SK-N-SH (cell line): Measurements from ENCODE around the gene XPO1. TPM values are rescaled to one million over a fixed set of nuclear protein-coding genes. Genes with fewer than 3 reads are reported as not detected.

Experiments
- CTCF ChIA-PET: fragments of 300-600, 350-600 bp; formaldehyde crosslinking; extraction: SDS; loops from one replicate; lab custom pipeline; 2021; lab: Yijun Ruan, JAX
- POLR2A ChIA-PET: fragments of 350-600 bp; sonication (Branson Sonifier 250); formaldehyde crosslinking; extraction: SDS; loops from one replicate; lab custom pipeline; 2020; ENCODE audit warnings: antibody characterized with exemption, inconsistent platforms; lab: Yijun Ruan, JAX
- DNase-seq: peaks from one replicate; pipeline ENCODE4 v3.0.0; 2012
- H2AFZ ChIP-seq: fragments of 200-600 bp; sonication (generic); 2 replicates; pipeline ENCODE4 v1.8.1; 2016; ENCODE audit warnings: antibody characterized with exemption, mild to moderate bottlenecking, low read depth
- H3F3A ChIP-seq: fragments of 200-600 bp; sonication (generic); replicated peaks from 2 replicates; pipeline ENCODE3; 2016; ENCODE audit warnings: antibody characterized with exemption, mild to moderate bottlenecking; ENCODE audit not compliant: insufficient read depth
- H3K27ac ChIP-seq, 2 experiments: fragments of 200-500 bp in 1 of 2; fragments of 200-600 bp in 1 of 2; sonication (Bioruptor generic) in 1 of 2; sonication (generic), shearing (Covaris generic) in 1 of 2; 2 replicates each; pipeline versions ENCODE4 v1.5.1 to v1.6.1; 2014 to 2016; ENCODE audit warnings: low read depth in 2 of 2, inconsistent platforms in 1 of 2, low read length in 1 of 2, mild to moderate bottlenecking in 1 of 2, mixed read lengths in 1 of 2
- H3K27me3 ChIP-seq: fragments of 200-600 bp; sonication (generic), shearing (Covaris generic); 2 replicates; pipeline ENCODE4 v1.6.1; 2016; ENCODE audit warnings: mixed run types; ENCODE audit not compliant: insufficient read depth
- H3K36me3 ChIP-seq, 2 experiments: fragments of 200-500 bp in 1 of 2; fragments of 200-600 bp in 1 of 2; sonication (Bioruptor generic) in 1 of 2; sonication (generic) in 1 of 2; replicated peaks in 1 of 2; 2 replicates each; pipeline versions ENCODE3 to v1.5.1; 2014 to 2016; ENCODE audit warnings: low read length in 1 of 2, mild to moderate bottlenecking in 1 of 2; ENCODE audit not compliant: insufficient read depth in 2 of 2, control insufficient read depth in 1 of 2
- H3K4me1 ChIP-seq, 2 experiments: fragments of 200-500 bp in 1 of 2; fragments of 200-600 bp in 1 of 2; sonication (Bioruptor generic) in 1 of 2; sonication (generic), shearing (Covaris generic) in 1 of 2; 2 replicates each; pipeline versions ENCODE4 v1.5.1 to v1.6.1; 2014 to 2016; ENCODE audit warnings: low read depth in 1 of 2, low read length in 1 of 2, mixed run types in 1 of 2; ENCODE audit not compliant: insufficient read depth in 2 of 2, control insufficient read depth in 1 of 2
- H3K4me2 ChIP-seq: fragments of 200-600 bp; sonication (generic), shearing (Covaris generic); 2 replicates; pipeline ENCODE4 v1.6.1; 2017; ENCODE audit warnings: mixed run types
- H3K4me3 ChIP-seq, 2 experiments: fragments of 200-500 bp in 1 of 2; fragments of 200-600 bp in 1 of 2; sonication (Bioruptor generic) in 1 of 2; sonication (generic), shearing (Covaris generic) in 1 of 2; 2 replicates each; pipeline versions ENCODE4 v1.5.1 to v1.8.1; 2014 to 2016; ENCODE audit warnings: low read depth in 2 of 2, inconsistent platforms in 1 of 2, low read length in 1 of 2, mild to moderate bottlenecking in 1 of 2, mixed read lengths in 1 of 2, moderate library complexity in 1 of 2
- H3K79me2 ChIP-seq: fragments of 200-600 bp; sonication (generic); 2 replicates; pipeline ENCODE4 v1.8.1; 2017; ENCODE audit warnings: mild to moderate bottlenecking; ENCODE audit not compliant: insufficient read depth
- H3K9ac ChIP-seq: fragments of 200-600 bp; sonication (generic); 2 replicates; pipeline ENCODE4 v1.6.1; 2017; ENCODE audit warnings: mixed run types
- H3K9me2 ChIP-seq: fragments of 200-600 bp; sonication (generic); 2 replicates; pipeline ENCODE4 v1.6.1; 2017; ENCODE audit warnings: mixed run types
- H3K9me3 ChIP-seq: fragments of 200-600 bp; sonication (generic); 2 replicates; pipeline ENCODE4 v1.6.1; 2017; ENCODE audit warnings: mixed run types, mild to moderate bottlenecking, moderate library complexity
- H4K20me1 ChIP-seq: fragments of 200-600 bp; sonication (generic); 2 replicates; pipeline ENCODE4 v1.6.1; 2017; ENCODE audit warnings: mild to moderate bottlenecking, mixed run types; ENCODE audit not compliant: insufficient read depth
- EP300 ChIP-seq, 2 experiments: IDR thresholded peaks; 2 replicates each; pipeline versions ENCODE4 v1.4.0 to v1.6.1; 2012; ENCODE audit warnings: borderline replicate concordance in 1 of 2, low read depth in 1 of 2, low read length in 1 of 2
- FOSL2 ChIP-seq: IDR thresholded peaks from 2 replicates; pipeline ENCODE4 v1.4.0; 2012; ENCODE audit warnings: low read depth, mild to moderate bottlenecking, moderate library complexity, borderline replicate concordance
- FOXJ3 ChIP-seq: sonication (generic); formaldehyde crosslinking; IDR thresholded peaks from 2 replicates; pipeline ENCODE4 v1.5.1; 2020; ENCODE audit warnings: mild to moderate bottlenecking, missing genetic modification reagents
- FOXM1 ChIP-seq: IDR thresholded peaks from 2 replicates; pipeline ENCODE4 v1.4.0; 2012; ENCODE audit warnings: low read depth, mild to moderate bottlenecking
- GATA2 ChIP-seq: sonication (generic); formaldehyde crosslinking; IDR thresholded peaks from 2 replicates; pipeline ENCODE4 v1.5.0; 2020; ENCODE audit warnings: mild to moderate bottlenecking, missing genetic modification reagents
- NRF1 ChIP-seq: IDR thresholded peaks from 2 replicates; pipeline ENCODE4 v1.6.1; 2012; ENCODE audit warnings: low read depth, mild to moderate bottlenecking, low read length
- POLR2AphosphoS5 ChIP-seq: IDR thresholded peaks from 2 replicates; pipeline ENCODE4 v1.6.1; 2012; ENCODE audit warnings: low read depth, low read length
- RAD21 ChIP-seq: IDR thresholded peaks from 2 replicates; pipeline ENCODE4 v1.6.1; 2012; ENCODE audit warnings: mild to moderate bottlenecking, low read length
- SMC3 ChIP-seq: IDR thresholded peaks from 2 replicates; pipeline ENCODE4 v1.6.1; 2012; ENCODE audit warnings: low read depth, low read length, improper control_type of control experiment
- YY1 ChIP-seq: IDR thresholded peaks from 2 replicates; pipeline ENCODE4 v1.4.0; 2012; ENCODE audit warnings: low read depth, mild to moderate bottlenecking
- WGBS: methylation state at CpG from one replicate; pipeline ENCODE4 v1.1.6; 2017; ENCODE audit warnings: low lambda C conversion rate; 5-methylcytosine and 5-hydroxymethylcytosine counted together
- polyA plus RNA-seq, 3 experiments: library from polyadenylated mRNA; depleted of rRNA; stranded (reverse); fragments of >200 nt; gene quantifications; 2 replicates each; pipeline ENCODE4 v1.2.3, GENCODE V29; 2012
- TF ChIP-seq, protein P1 (sequence below): IDR thresholded peaks from 2 replicates; pipeline ENCODE4 v1.4.0; 2012; ENCODE audit warnings: low read depth
- TF ChIP-seq, protein P2 (sequence below): fragments of 150-350 bp; IDR thresholded peaks from 2 replicates; pipeline ENCODE4 v1.6.1; 2016; ENCODE audit warnings: mild to moderate bottlenecking, low read depth, low read length

XPO1 gene
- polyA plus RNA-seq, 1 of the 3 experiments (the other 2 are of a cell fraction), result 61.0 TPM

DNA sequence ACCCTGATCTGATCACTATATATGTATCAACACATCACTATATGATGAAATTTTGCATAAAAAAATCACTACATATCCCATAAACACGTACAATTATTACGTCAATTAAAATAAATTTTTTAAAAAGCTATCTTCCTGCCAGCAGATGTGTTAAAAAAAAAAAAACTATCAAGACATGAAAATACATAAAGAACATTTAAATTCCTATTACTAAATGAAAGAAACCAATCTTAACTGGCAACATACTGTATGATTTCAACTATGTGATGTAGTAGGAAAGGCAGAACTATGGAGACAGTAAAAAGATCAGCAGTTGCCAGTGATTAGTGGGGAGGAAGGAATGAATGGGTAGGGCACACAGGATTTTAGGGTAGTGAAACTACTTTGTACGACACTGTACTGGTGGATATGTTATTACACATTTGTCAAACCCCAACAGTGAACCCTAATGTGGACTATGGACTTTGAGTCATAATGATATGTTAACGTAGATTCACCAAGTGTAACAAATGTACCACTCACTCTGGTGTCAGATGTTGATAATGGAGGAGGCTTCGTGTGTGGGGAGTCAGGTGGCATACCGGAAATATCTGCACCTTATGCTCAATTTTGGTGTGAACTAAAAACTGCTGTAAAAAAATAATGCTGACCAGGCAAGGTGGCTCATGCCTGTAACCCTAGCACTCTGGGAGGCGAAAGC lies 94.7 kb downstream of the XPO1 start:
- Histone ChIP-seq H3K9ac (no peak overlapping the region), H3K9me3 (peaks cover 7% of the 10 kb centered on the region; the same call in 1 of the 2 replicates), H3F3A (peaks cover 13% of the 10 kb centered on the region), H3K27me3 (no peaks in the 10 kb centered on the region), H3K36me3 (peaks cover 0 to 30% of the 10 kb centered on the region in 2 experiments), H3K4me2 (no peak overlapping the region), H4K20me1 (peaks cover 85% of the 10 kb centered on the region), H3K9me2 (no peaks in the 10 kb centered on the region), H3K4me3 (no peak overlapping the region), H2AFZ (no peak overlapping the region), H3K27ac (no peak overlapping the region), H3K4me1 (no peaks in the 10 kb centered on the region; a peak in 1 of 4 replicates), H3K79me2 (peaks cover 100% of the 10 kb centered on the region)
- CTCF ChIA-PET, result interaction anchor here (0.7 kb wide), 1 partner anchor 340 kb away, joined by 3 read pairs; no protein-coding TSS in a partner anchor
- WGBS, result 86% methylated on average over 7 of the region's 7 CpGs
- TF ChIP-seq RAD21, result no peak
- TF ChIP-seq FOXM1, result no peak
- TF ChIP-seq POLR2AphosphoS5, result no peak
- TF ChIP-seq FOXJ3 (CRISPR knock-in tag), result no peak
- TF ChIP-seq FOSL2, result no peak
- TF ChIP-seq, protein P1, sequence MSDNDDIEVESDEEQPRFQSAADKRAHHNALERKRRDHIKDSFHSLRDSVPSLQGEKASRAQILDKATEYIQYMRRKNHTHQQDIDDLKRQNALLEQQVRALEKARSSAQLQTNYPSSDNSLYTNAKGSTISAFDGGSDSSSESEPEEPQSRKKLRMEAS, result no peak
- TF ChIP-seq, protein P2, sequence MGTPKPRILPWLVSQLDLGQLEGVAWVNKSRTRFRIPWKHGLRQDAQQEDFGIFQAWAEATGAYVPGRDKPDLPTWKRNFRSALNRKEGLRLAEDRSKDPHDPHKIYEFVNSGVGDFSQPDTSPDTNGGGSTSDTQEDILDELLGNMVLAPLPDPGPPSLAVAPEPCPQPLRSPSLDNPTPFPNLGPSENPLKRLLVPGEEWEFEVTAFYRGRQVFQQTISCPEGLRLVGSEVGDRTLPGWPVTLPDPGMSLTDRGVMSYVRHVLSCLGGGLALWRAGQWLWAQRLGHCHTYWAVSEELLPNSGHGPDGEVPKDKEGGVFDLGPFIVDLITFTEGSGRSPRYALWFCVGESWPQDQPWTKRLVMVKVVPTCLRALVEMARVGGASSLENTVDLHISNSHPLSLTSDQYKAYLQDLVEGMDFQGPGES, result no peak
- no peak for TF ChIP-seq NRF1
- TF ChIP-seq YY1, result no peak
- TF ChIP-seq SMC3, result no peak
- no peak for TF ChIP-seq GATA2 (CRISPR knock-in tag)
- POLR2A ChIA-PET, result no interaction called here
- no peak for DNase-seq

DNA sequence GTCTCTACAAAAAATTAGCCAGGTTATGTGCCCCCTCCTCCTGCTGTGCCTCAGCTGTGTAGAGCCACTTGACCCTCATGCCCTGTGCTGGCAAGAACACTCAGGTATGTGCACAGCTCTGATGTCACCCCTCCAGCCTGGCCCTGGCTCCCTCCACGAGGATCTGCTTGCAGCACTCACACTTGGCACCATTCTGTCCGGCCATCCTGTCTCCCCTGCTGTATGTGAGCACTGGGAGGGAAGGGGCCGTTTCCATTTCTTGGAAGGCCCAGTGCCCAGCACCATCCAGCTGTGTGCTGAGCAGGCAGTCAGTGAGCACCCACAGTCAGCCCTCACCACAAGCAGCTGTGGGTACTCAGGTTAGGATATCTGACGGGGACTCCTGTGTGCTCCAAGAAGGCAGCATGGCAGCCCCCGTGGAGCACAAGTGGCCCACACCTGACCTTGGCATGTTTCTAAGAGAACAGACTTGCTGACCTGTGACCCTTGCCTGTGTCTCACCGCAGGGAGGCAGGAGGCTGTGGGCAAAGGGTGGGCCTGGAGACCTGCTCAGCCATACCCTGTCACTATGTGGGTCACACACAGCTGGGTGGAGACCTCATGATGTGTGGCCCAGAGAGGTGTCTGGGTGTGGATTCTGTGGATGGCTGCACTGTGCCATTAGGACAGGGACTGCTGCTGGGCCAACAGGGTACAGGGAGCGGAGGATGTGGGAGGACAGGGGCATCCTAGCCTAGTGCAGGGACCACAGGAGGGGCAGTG lies 98.7 kb downstream of the XPO1 start:
- peaks cover 0 to 28% of the 10 kb centered on the region in 2 experiments for H3K36me3 ChIP-seq
- WGBS, result 89% methylated on average over 5 of the region's 7 CpGs
- peaks cover 17% of the 10 kb centered on the region; the same call in 1 of the 2 replicates for H3K9me3 ChIP-seq
- H3K27me3 ChIP-seq, result no peaks in the 10 kb centered on the region
- peaks cover 6% of the 10 kb centered on the region for H3F3A ChIP-seq
- no peak overlapping the region for H3K4me3 ChIP-seq
- H3K27ac ChIP-seq, result no peak overlapping the region
- ChIA-PET CTCF (no interaction called here), POLR2A (no interaction called here)
- H4K20me1 ChIP-seq, result peaks cover 98% of the 10 kb centered on the region
- no peak for DNase-seq
- H2AFZ ChIP-seq, result no peak overlapping the region
- no peak overlapping the region for H3K4me2 ChIP-seq
- H3K4me1 ChIP-seq, result no peaks in the 10 kb centered on the region; a peak in 1 of 4 replicates
- H3K9ac ChIP-seq, result no peak overlapping the region
- H3K79me2 ChIP-seq, result peaks cover 100% of the 10 kb centered on the region
- TF ChIP-seq EP300 (IDR thresholded peaks at IDR 0.05; ENCODE audit: borderline replicate concordance in 1 of 2, low read depth in 1 of 2, low read length in 1 of 2), result no peak
- H3K9me2 ChIP-seq, result no peaks in the 10 kb centered on the region
